Measurements from ENCODE around the gene NOL4L. TPM values are rescaled to one million over a fixed set of nuclear protein-coding genes. Genes with fewer than 3 reads are reported as not detected.

NOL4L gene
- polyA plus RNA-seq, 3 donors, result 1.1 to 30.9 (median 2.8) TPM

- Mint-ChIP-seq H3K36me3 (peaks cover 0 to 2% of the 10 kb centered on the region in 2 donors), H3K4me3 (no peak overlapping the region), H3K4me1 (peaks cover 13% of the 10 kb centered on the region), H3K27ac (no peak overlapping the region), H3K27me3 (ENCODE audit: low read depth in 3 of 3) (peaks cover 0 to 12% (median 6%) of the 10 kb centered on the region in 3 donors), H3K9me3 (peaks cover 0 to 7% (median 0%) of the 10 kb centered on the region in 7 donors)
- Histone ChIP-seq H3K4me2 (replicated peaks; ENCODE audit: extremely low read depth, low read length, poor library complexity, severe bottlenecking) (no peak overlapping the region), H3K36me3 (replicated peaks in 1 of 2; ENCODE audit: control insufficient read depth in 1 of 2, insufficient read depth in 2 of 2, low read length in 2 of 2) (no peaks in the 10 kb centered on the region), H3K4me3 (replicated peaks in 1 of 3; ENCODE audit: low read depth in 2 of 3, low read length in 3 of 3) (no peak overlapping the region), H3K4me1 (ENCODE audit: control insufficient read depth in 1 of 2, insufficient read depth in 2 of 2, low read length in 2 of 2) (peaks cover 10 to 14% of the 10 kb centered on the region in 2 donors), H4K20me1 (ENCODE audit: insufficient read depth, low read length) (no peaks in the 10 kb centered on the region), H3K27ac (ENCODE audit: low read depth in 1 of 2, low read length in 2 of 2) (no peak overlapping the region), H3K27me3 (ENCODE audit: control insufficient read depth in 2 of 2, insufficient read depth in 2 of 2, low read length in 2 of 2) (no peaks in the 10 kb centered on the region), H3K9ac (ENCODE audit: insufficient read depth, low read length, poor library complexity, severe bottlenecking) (no peak overlapping the region), H3K79me2 (ENCODE audit: insufficient read depth, low read length) (no peaks in the 10 kb centered on the region), H3K9me3 (replicated peaks in 1 of 2; ENCODE audit: control insufficient read depth in 1 of 2, insufficient read depth in 1 of 2, low read length in 2 of 2) (no peaks in the 10 kb centered on the region), H2AFZ (ENCODE audit: insufficient read depth, low read depth, low read length, poor library complexity, severe bottlenecking) (peak overlapping the region; percentile 48)
- no peak for TF ChIP-seq CTCF (IDR thresholded peaks at IDR 0.05)
- DNase-seq, result peak in 1 of 3 donors; percentile 23
- intact Hi-C loops (cut with micrococcal nuclease), result no loop called here
- 18% methylated on average over 5 of the region's 7 CpGs for WGBS (ENCODE audit: insufficient coverage)
These were observed 26.2 kb upstream of the NOL4L start for GRCh38 chr20:32611286-32611685.

GRCh38 chr20:32610472-32611218, 25.5 kb upstream of the NOL4L start:
- H3K9ac ChIP-seq (ENCODE audit: insufficient read depth, low read length, poor library complexity, severe bottlenecking), result no peak overlapping the region
- H3K27me3 Mint-ChIP-seq (ENCODE audit: low read depth in 3 of 3), result peaks cover 0 to 12% (median 5%) of the 10 kb centered on the region in 3 donors
- H3K9me3 ChIP-seq (replicated peaks in 1 of 2; ENCODE audit: control insufficient read depth in 1 of 2, insufficient read depth in 1 of 2, low read length in 2 of 2), result no peaks in the 10 kb centered on the region

More at GRCh38 chr20:32610472-32611218, 25.5 kb upstream of the NOL4L start:
- no peak overlapping the region for H3K27ac Mint-ChIP-seq
- Histone ChIP-seq H3K27ac (ENCODE audit: low read depth in 1 of 2, low read length in 2 of 2) (no peak overlapping the region), H3K4me3 (replicated peaks in 1 of 3; ENCODE audit: low read depth in 2 of 3, low read length in 3 of 3) (no peak overlapping the region), H2AFZ (ENCODE audit: insufficient read depth, low read depth, low read length, poor library complexity, severe bottlenecking) (peak overlapping the region; percentile 48), H3K4me2 (replicated peaks; ENCODE audit: extremely low read depth, low read length, poor library complexity, severe bottlenecking) (no peak overlapping the region), H3K4me1 (ENCODE audit: control insufficient read depth in 1 of 2, insufficient read depth in 2 of 2, low read length in 2 of 2) (peaks cover 15 to 20% of the 10 kb centered on the region in 2 donors), H3K27me3 (ENCODE audit: control insufficient read depth in 2 of 2, insufficient read depth in 2 of 2, low read length in 2 of 2) (no peaks in the 10 kb centered on the region), H3K36me3 (replicated peaks in 1 of 2; ENCODE audit: control insufficient read depth in 1 of 2, insufficient read depth in 2 of 2, low read length in 2 of 2) (no peaks in the 10 kb centered on the region), H4K20me1 (ENCODE audit: insufficient read depth, low read length) (no peaks in the 10 kb centered on the region), H3K79me2 (ENCODE audit: insufficient read depth, low read length) (no peaks in the 10 kb centered on the region)
- DNase-seq, result no peak
- intact Hi-C loops (cut with micrococcal nuclease), result no loop called here
- no peak overlapping the region for H3K4me3 Mint-ChIP-seq
- H3K9me3 Mint-ChIP-seq, result peaks cover 0 to 7% (median 0%) of the 10 kb centered on the region in 7 donors
- H3K36me3 Mint-ChIP-seq, result peaks cover 0 to 2% of the 10 kb centered on the region in 2 donors
- WGBS (ENCODE audit: insufficient coverage), result 65% methylated on average over 17 of the region's 17 CpGs
- no peak for TF ChIP-seq CTCF (IDR thresholded peaks at IDR 0.05)
- H3K4me1 Mint-ChIP-seq, result peaks cover 13% of the 10 kb centered on the region

Data from CD14-positive monocyte (primary cell).